H1 (cell line): ENCODE results near the gene CDH12. TPM values are rescaled to one million over a fixed set of nuclear protein-coding genes. Genes with fewer than 3 reads are reported as not detected.

Source experiments
- CTCF ChIA-PET: fragments of 300-600 bp; sonication (Branson Sonifier 250); formaldehyde crosslinking; loops from one replicate; lab custom pipeline; 2021; ENCODE audit not compliant: partially characterized antibody; lab: Charles Lee
- POLR2A ChIA-PET: fragments of 300-600 bp; sonication (Branson Sonifier 250); formaldehyde crosslinking; loops from one replicate; lab custom pipeline; 2021; ENCODE audit warnings: inconsistent platforms; ENCODE audit not compliant: partially characterized antibody; lab: Charles Lee
- DNase-seq, 2 experiments: peaks; one replicate each; pipeline versions ENCODE4 v3.0.0 to v3.0.0-alpha.2; 2010 to 2022; ENCODE audit warnings: low spot score in 2 of 2, low read depth in 1 of 2, mixed read lengths in 1 of 2
- FAIRE-seq: peaks from 2 replicates; lab custom pipeline; 2011; peaks lifted over from hg19 to GRCh38; lab: Jason Lieb, UNC
- H2AFZ ChIP-seq: 2 replicates; pipeline ENCODE4 v1.8.1; 2012; ENCODE audit warnings: low read length, inconsistent platforms
- H2AK5ac ChIP-seq: 2 replicates; pipeline ENCODE4 v1.6.1; 2013; ENCODE audit warnings: low read depth, low read length
- H2BK120ac ChIP-seq: replicated peaks from 2 replicates; pipeline ENCODE3; 2013; ENCODE audit warnings: low read depth, low read length, inconsistent platforms
- H2BK12ac ChIP-seq: 2 replicates; pipeline ENCODE4 v1.6.1; 2013; ENCODE audit warnings: low read depth, low read length
- H2BK15ac ChIP-seq: 2 replicates; pipeline ENCODE4 v1.6.1; 2013; ENCODE audit warnings: low read length
- H2BK20ac ChIP-seq: 2 replicates; pipeline ENCODE4 v1.6.1; 2013; ENCODE audit warnings: low read length
- H2BK5ac ChIP-seq: 2 replicates; pipeline ENCODE4 v1.6.1; 2013; ENCODE audit warnings: low read depth, low read length
- H3K14ac ChIP-seq: 2 replicates; pipeline ENCODE4 v1.6.1; 2013; ENCODE audit warnings: inconsistent platforms; ENCODE audit not compliant: insufficient read length
- H3K18ac ChIP-seq: 2 replicates; pipeline ENCODE4 v1.6.1; 2013; ENCODE audit warnings: low read length; ENCODE audit errors: extremely low read depth
- H3K23ac ChIP-seq: 2 replicates; pipeline ENCODE4 v1.6.1; 2013; ENCODE audit warnings: inconsistent platforms; ENCODE audit not compliant: insufficient read length
- H3K23me2 ChIP-seq: 2 replicates; pipeline ENCODE4 v1.6.1; 2013; ENCODE audit warnings: low read depth, low read length
- H3K27ac ChIP-seq: 2 replicates; pipeline ENCODE4 v1.6.1; 2011; ENCODE audit warnings: low read depth, low read length, inconsistent platforms
- H3K27me3 ChIP-seq, 4 experiments: replicated peaks in 1 of 4; 1 replicate in 1 of 4; 2 replicates in 3 of 4; pipeline versions ENCODE4 v1.6.1 to v1.8.1; 2011 to 2013; ENCODE audit warnings: low read length in 3 of 4, mild to moderate bottlenecking in 3 of 4, inconsistent platforms in 2 of 4, mixed read lengths in 2 of 4, moderate library complexity in 1 of 4; ENCODE audit not compliant: control insufficient read depth in 3 of 4, insufficient read depth in 3 of 4; ENCODE audit errors: extremely low read depth in 1 of 4
- H3K36me3 ChIP-seq, 4 experiments: 2 replicates each; pipeline versions ENCODE4 v1.6.1 to v1.8.1; 2011 to 2013; ENCODE audit warnings: mild to moderate bottlenecking in 4 of 4, low read length in 3 of 4, moderate library complexity in 2 of 4, control low read depth in 1 of 4, inconsistent platforms in 1 of 4; ENCODE audit not compliant: insufficient read depth in 4 of 4, control insufficient read depth in 2 of 4
- H3K4ac ChIP-seq: replicated peaks from 2 replicates; pipeline ENCODE3; 2013; ENCODE audit warnings: low read length, low read depth, mixed read lengths, inconsistent platforms; ENCODE audit not compliant: insufficient read length
- H3K4me1 ChIP-seq, 4 experiments: replicated peaks in 1 of 4; 1 replicate in 1 of 4; 2 replicates in 3 of 4; pipeline versions ENCODE4 v1.6.1 to v1.8.1; 2011 to 2013; ENCODE audit warnings: low read length in 3 of 4, inconsistent platforms in 2 of 4, mixed read lengths in 1 of 4; ENCODE audit not compliant: insufficient read depth in 4 of 4, control insufficient read depth in 3 of 4
- H3K4me2 ChIP-seq, 2 experiments: 2 replicates each; pipeline versions ENCODE4 v1.6.1 to v1.8.1; 2011 to 2013; ENCODE audit warnings: low read depth in 2 of 2, low read length in 2 of 2, control low read depth in 1 of 2, inconsistent platforms in 1 of 2, mild to moderate bottlenecking in 1 of 2; ENCODE audit not compliant: insufficient read depth in 1 of 2
- H3K4me3 ChIP-seq, 4 experiments: fragments of 200-600, 300-600 bp in 1 of 4; sonication (generic), shearing (Covaris generic), sonication (Bioruptor Twin) in 1 of 4; 2 replicates each; pipeline versions ENCODE4 v1.5.1 to v1.8.1; 2011 to 2016; ENCODE audit warnings: low read length in 4 of 4, low read depth in 3 of 4, control low read depth in 2 of 4, inconsistent platforms in 2 of 4, mild to moderate bottlenecking in 2 of 4, mixed read lengths in 1 of 4, moderate library complexity in 1 of 4; ENCODE audit not compliant: insufficient read depth in 2 of 4; ENCODE audit errors: extremely low read depth in 1 of 4
- H3K56ac ChIP-seq: replicated peaks from 2 replicates; pipeline ENCODE3; 2013; ENCODE audit warnings: low read depth, mild to moderate bottlenecking, mixed read lengths, low read length, inconsistent platforms; ENCODE audit not compliant: insufficient read length
- H3K79me1 ChIP-seq: 2 replicates; pipeline ENCODE4 v1.6.1; 2013; ENCODE audit warnings: low read depth, low read length, control low read depth
- H3K79me2 ChIP-seq, 2 experiments: 2 replicates each; pipeline versions ENCODE4 v1.6.1 to v1.8.1; 2012 to 2013; ENCODE audit warnings: low read length in 2 of 2, mild to moderate bottlenecking in 2 of 2, inconsistent platforms in 1 of 2; ENCODE audit not compliant: insufficient read depth in 2 of 2, control insufficient read depth in 1 of 2
- H3K9ac ChIP-seq, 4 experiments: replicated peaks in 1 of 4; 1 replicate in 1 of 4; 2 replicates in 3 of 4; pipeline versions ENCODE4 v1.6.1 to v1.8.1; 2011 to 2013; ENCODE audit warnings: low read depth in 3 of 4, low read length in 3 of 4, control low read depth in 2 of 4, mild to moderate bottlenecking in 2 of 4, moderate library complexity in 2 of 4, inconsistent platforms in 1 of 4; ENCODE audit errors: extremely low read depth in 1 of 4
- H3K9me3 ChIP-seq, 2 experiments: 2 replicates each; pipeline versions ENCODE4 v1.6.1 to v1.8.1; 2012 to 2013; ENCODE audit warnings: mild to moderate bottlenecking in 2 of 2, moderate library complexity in 2 of 2, control low read depth in 1 of 2, inconsistent platforms in 1 of 2, low read depth in 1 of 2, low read length in 1 of 2, mixed read lengths in 1 of 2; ENCODE audit not compliant: insufficient read depth in 2 of 2
- H4K20me1 ChIP-seq, 2 experiments: replicated peaks in 1 of 2; 2 replicates each; pipeline versions ENCODE3 to v1.8.1; 2011 to 2013; ENCODE audit warnings: inconsistent platforms in 2 of 2, low read length in 2 of 2, mild to moderate bottlenecking in 1 of 2; ENCODE audit not compliant: insufficient read depth in 2 of 2, control insufficient read depth in 1 of 2
- H4K5ac ChIP-seq: 2 replicates; pipeline ENCODE4 v1.6.1; 2013; ENCODE audit warnings: low read length, low read depth, mixed read lengths, inconsistent platforms; ENCODE audit not compliant: insufficient read length
- H4K8ac ChIP-seq: 2 replicates; pipeline ENCODE4 v1.8.0; 2013; ENCODE audit warnings: mild to moderate bottlenecking, moderate library complexity, low read length, inconsistent platforms; ENCODE audit not compliant: insufficient read depth; ENCODE audit errors: extremely low read depth
- H4K91ac ChIP-seq: replicated peaks from 2 replicates; pipeline ENCODE3; 2013; ENCODE audit warnings: low read length, mixed read lengths, inconsistent platforms; ENCODE audit not compliant: insufficient read length
- ATF2 ChIP-seq: IDR thresholded peaks from 2 replicates; pipeline ENCODE4 v1.6.1; 2012; ENCODE audit warnings: low read length, inconsistent platforms
- CBX8 ChIP-seq: fragments of 300-800, 300-1000 bp; sonication (generic); IDR thresholded peaks from 2 replicates; pipeline ENCODE4 v1.7.1; 2016; ENCODE audit warnings: low read depth, low read length, borderline replicate concordance
- EGR1 ChIP-seq: IDR thresholded peaks from 2 replicates; pipeline ENCODE4 v1.6.1; 2011; ENCODE audit warnings: low read depth, low read length, borderline replicate concordance
- EP300 ChIP-seq, 2 experiments: IDR thresholded peaks; 1 replicate in 1 of 2; 2 replicates in 1 of 2; pipeline ENCODE4 v1.6.1; 2011 to 2012; ENCODE audit warnings: low read depth in 2 of 2, low read length in 2 of 2, mild to moderate bottlenecking in 2 of 2, borderline replicate concordance in 1 of 2, inconsistent platforms in 1 of 2, moderate library complexity in 1 of 2
- GABPA ChIP-seq: IDR thresholded peaks from 2 replicates; pipeline ENCODE4 v1.6.1; 2011; ENCODE audit warnings: mild to moderate bottlenecking, low read length, moderate library complexity, borderline replicate concordance; ENCODE audit not compliant: insufficient read depth
- KDM5A ChIP-seq: fragments of 200-600 bp; IDR thresholded peaks from 2 replicates; pipeline ENCODE4 v1.7.1; 2012; ENCODE audit warnings: mild to moderate bottlenecking, low read length, inconsistent platforms, mixed read lengths
- NANOG ChIP-seq: IDR thresholded peaks from 2 replicates; pipeline ENCODE4 v1.6.1; 2011; ENCODE audit warnings: low read length, low read depth, mild to moderate bottlenecking, inconsistent platforms; ENCODE audit not compliant: insufficient read depth, poor library complexity, severe bottlenecking
- SAP30 ChIP-seq: fragments of 300-600 bp; sonication (generic); IDR thresholded peaks from 2 replicates; pipeline ENCODE4 v1.7.1; 2012; ENCODE audit warnings: low read length, moderate library complexity, mild to moderate bottlenecking, inconsistent platforms; ENCODE audit not compliant: insufficient read depth, insufficient replicate concordance
- SIN3A ChIP-seq, 2 experiments: IDR thresholded peaks in 1 of 2; conservative IDR thresholded peaks in 1 of 2; 2 replicates each; pipeline ENCODE4 v1.6.1; 2011 to 2012; ENCODE audit warnings: low read length in 2 of 2, improper control_type of control experiment in 1 of 2, low read depth in 1 of 2, mild to moderate bottlenecking in 1 of 2
- SIX5 ChIP-seq: IDR thresholded peaks from 2 replicates; pipeline ENCODE4 v1.6.1; 2011; ENCODE audit warnings: mild to moderate bottlenecking, low read depth, low read length
- TAF1 ChIP-seq: IDR thresholded peaks from 2 replicates; pipeline ENCODE4 v1.6.1; 2011; ENCODE audit warnings: mild to moderate bottlenecking, low read depth, low read length
- TAF7 ChIP-seq: optimal IDR thresholded peaks from 2 replicates; pipeline ENCODE3; 2011; ENCODE audit warnings: low read depth, mild to moderate bottlenecking, inconsistent platforms, low read length, moderate library complexity, borderline replicate concordance
- WGBS, 2 experiments: shearing (Covaris generic) in 1 of 2; methylation state at CpG; one replicate each; pipeline versions ENCODE4 v1.1.6 to v1.1.7; 2013 to 2015; ENCODE audit warnings: low lambda C conversion rate in 2 of 2, mixed read lengths in 2 of 2, inconsistent platforms in 1 of 2, low coverage in 1 of 2, missing lambda C conversion rate in 1 of 2; ENCODE audit not compliant: insufficient replicate concordance in 2 of 2, insufficient coverage in 1 of 2, insufficient read length in 1 of 2; ENCODE audit errors: extremely low coverage in 1 of 2, missing lambda C conversion rate in 1 of 2; 5-methylcytosine and 5-hydroxymethylcytosine counted together
- polyA plus RNA-seq, 7 experiments: library from polyadenylated mRNA; depleted of rRNA in 3 of 7; stranded (reverse) in 5 of 7; unstranded in 2 of 7; fragments of >200 nt in 5 of 7; fragments of 200-250 nt in 2 of 7; gene quantifications; 1 replicate in 5 of 7; 2 replicates in 1 of 7; 4 replicates in 1 of 7; pipeline versions ENCODE4 v1.2.1 to v1.2.3, GENCODE V29; 2011 to 2013; ENCODE audit warnings: missing spikeins in 2 of 7, mixed read lengths in 2 of 7
- total RNA-seq: library from RNA; stranded (reverse); fragmentation: NEBNext Ultra II Directional; extraction: Animal tissue kit (Norgen Biotek cat#: 25700); gene quantifications from 2 replicates; pipeline ENCODE4 v1.2.1, GENCODE V29; 2021

CDH12 gene
- total and polyA plus RNA-seq, 2 of the 8 experiments (the other 6 are each of a cell fraction or from before 2014, with no cell fraction given) = 0.03 TPM; not detected in 1

- POLR2A ChIA-PET = no interaction called here
- TF ChIP-seq SIN3A (conservative IDR thresholded peaks at IDR 0.05 in 1 of 2, IDR thresholded peaks at IDR 0.05 in 1 of 2; ENCODE audit: low read depth in 1 of 2, low read length in 2 of 2) (no peak), TAF7 (no peak), CBX8 (no peak), EP300 (IDR thresholded peaks at IDR 0.05; ENCODE audit: borderline replicate concordance in 1 of 2, low read depth in 2 of 2, low read length in 2 of 2) (no peak), SIX5 (no peak), ATF2 (no peak), NANOG (no peak), TAF1 (no peak), SAP30 (no peak), EGR1 (no peak), GABPA (no peak), KDM5A (no peak)
Observed at GRCh38 chr5:21709770-21710169, 1143.4 kb downstream of the CDH12 start.

More at GRCh38 chr5:21709770-21710169, 1143.4 kb downstream of the CDH12 start:
- DNase-seq = no peak
- no peaks in the 10 kb centered on the region for H3K27me3 ChIP-seq
- no peak overlapping the region for H2AK5ac ChIP-seq
- H3K18ac ChIP-seq = no peak overlapping the region
- H3K4ac ChIP-seq = no peak overlapping the region
- no peak overlapping the region for H2BK12ac ChIP-seq
- H2AFZ ChIP-seq = no peak overlapping the region
- H3K27ac ChIP-seq = no peak overlapping the region
- no peak overlapping the region for H3K4me2 ChIP-seq
- no peak overlapping the region for H2BK5ac ChIP-seq
- H3K36me3 ChIP-seq = no peaks in the 10 kb centered on the region
- WGBS, 2 experiments = 91% methylated on average over 3 of the region's 3 CpGs; no CpG with 5 or more reads in 1 of the 2 experiments
- FAIRE-seq = no peak
- H3K79me1 ChIP-seq = no peaks in the 10 kb centered on the region
- no peak overlapping the region for H3K4me3 ChIP-seq
- CTCF ChIA-PET = no interaction called here
- H4K5ac ChIP-seq = no peak overlapping the region
- H3K9ac ChIP-seq = no peak overlapping the region
- H4K8ac ChIP-seq = no peak overlapping the region
- H2BK15ac ChIP-seq = no peak overlapping the region
- no peak overlapping the region for H2BK20ac ChIP-seq
- no peak overlapping the region for H2BK120ac ChIP-seq
- no peaks in the 10 kb centered on the region for H3K4me1 ChIP-seq
- H4K20me1 ChIP-seq = no peaks in the 10 kb centered on the region
- H3K56ac ChIP-seq = no peak overlapping the region
- no peak overlapping the region for H3K23ac ChIP-seq
- H3K79me2 ChIP-seq = no peaks in the 10 kb centered on the region
- H4K91ac ChIP-seq = no peak overlapping the region
- no peak overlapping the region for H3K14ac ChIP-seq
- no peaks in the 10 kb centered on the region for H3K23me2 ChIP-seq
- no peaks in the 10 kb centered on the region for H3K9me3 ChIP-seq
